Sigmoid colon (tissue), 4 donors: ENCODE results near the gene NOS1.

Experiments used
- CTCF ChIP-seq, 4 experiments: fragments of 450-650 bp in 3 of 4; fragments of 200-600 bp in 1 of 4; IDR thresholded peaks; one replicate each; pipeline ENCODE4 v1.5.1; 2016 to 2019; ENCODE audit warnings: antibody characterized with exemption in 4 of 4, mild to moderate bottlenecking in 3 of 4, moderate library complexity in 2 of 4
- EP300 ChIP-seq, 4 donors: sonication (generic); formaldehyde crosslinking; IDR thresholded peaks; one replicate each; pipeline ENCODE4 v1.6.1; 2017; ENCODE audit warnings: antibody characterized with exemption in 4 of 4
- POLR2A ChIP-seq, 2 donors: fragments of 450-650 bp; IDR thresholded peaks; one replicate each; pipeline ENCODE4 v1.6.1; 2016; ENCODE audit warnings: antibody characterized with exemption in 2 of 2, mild to moderate bottlenecking in 2 of 2, moderate library complexity in 2 of 2
- POLR2AphosphoS5 ChIP-seq, 4 donors: sonication (generic); formaldehyde crosslinking; IDR thresholded peaks; one replicate each; pipeline ENCODE4 v1.6.1; 2017; ENCODE audit warnings: antibody characterized with exemption in 4 of 4

- no peak for TF ChIP-seq CTCF (IDR thresholded peaks at IDR 0.05)
- no peak for TF ChIP-seq EP300 (IDR thresholded peaks at IDR 0.05)
- no peak for TF ChIP-seq POLR2A (IDR thresholded peaks at IDR 0.05)
- no peak for TF ChIP-seq POLR2AphosphoS5 (IDR thresholded peaks at IDR 0.05)
Observed at GRCh38 chr12:117216686-117217085, 144.7 kb downstream of the NOS1 start.
